Measurements from ENCODE around the gene AMBRA1. TPM values are rescaled to one million over a fixed set of nuclear protein-coding genes. Genes with fewer than 3 reads are reported as not detected.
A peak's percentile ranks its signal among the peaks of the same experiment; 100 is the strongest.

Gene AMBRA1
- total RNA-seq, 1 donor from 2014 or later = 36.9 TPM

- H3K4me1 Mint-ChIP-seq (ENCODE audit: unreplicated experiment) = peaks cover 56% of the 10 kb centered on the region
- TF ChIP-seq CTCF (IDR thresholded peaks at IDR 0.05; ENCODE audit: unreplicated experiment) = no peak
- peak overlapping the region; percentile 91 for H3K4me3 Mint-ChIP-seq (ENCODE audit: unreplicated experiment)
- H3K36me3 Mint-ChIP-seq (ENCODE audit: low read depth, unreplicated experiment) = peaks cover 7% of the 10 kb centered on the region
- H3K27me3 Mint-ChIP-seq (ENCODE audit: unreplicated experiment) = peaks cover 22% of the 10 kb centered on the region
- H3K27ac Mint-ChIP-seq (ENCODE audit: unreplicated experiment) = peak overlapping the region; percentile 53
- no peak for DNase-seq (ENCODE audit: low spot score)
- no peaks in the 10 kb centered on the region for H3K9me3 Mint-ChIP-seq (ENCODE audit: unreplicated experiment)
These were observed 245.0 kb downstream of the AMBRA1 start for GRCh38 chr11:46348566-46349401.

- Mint-ChIP-seq H3K9me3 (ENCODE audit: unreplicated experiment) (no peaks in the 10 kb centered on the region), H3K27ac (ENCODE audit: unreplicated experiment) (peak overlapping the region; percentile 30), H3K4me1 (ENCODE audit: unreplicated experiment) (peaks cover 62% of the 10 kb centered on the region), H3K27me3 (ENCODE audit: unreplicated experiment) (peaks cover 22% of the 10 kb centered on the region), H3K36me3 (ENCODE audit: low read depth, unreplicated experiment) (peaks cover 7% of the 10 kb centered on the region), H3K4me3 (ENCODE audit: unreplicated experiment) (peak overlapping the region; percentile 91)
- no peak for DNase-seq (ENCODE audit: low spot score)
- no peak for TF ChIP-seq CTCF (IDR thresholded peaks at IDR 0.05; ENCODE audit: unreplicated experiment)
These were observed 246.0 kb downstream of the AMBRA1 start for GRCh38 chr11:46347637-46348311.

GRCh38 chr11:46346886-46347636 lies 246.8 kb downstream of the AMBRA1 start, which contains the start of gene DGKZ:
Gene DGKZ, plus strand, starts transcription at chr11:46347463. Its CDS starts 197 bp downstream, at chr11:46347660.
- H3K4me3 Mint-ChIP-seq (ENCODE audit: unreplicated experiment) = peak within 1 kb of the TSS; percentile 94
- DNase-seq (ENCODE audit: low spot score) = peak; percentile 98
- TF ChIP-seq CTCF (IDR thresholded peaks at IDR 0.05; ENCODE audit: unreplicated experiment) = peak; percentile 87
- H3K27me3 Mint-ChIP-seq (ENCODE audit: unreplicated experiment) = peaks cover 22% of the 10 kb centered on the region
- H3K4me1 Mint-ChIP-seq (ENCODE audit: unreplicated experiment) = peaks cover 68% of the 10 kb centered on the region
- peak within 1 kb of the TSS; percentile 83 for H3K27ac Mint-ChIP-seq (ENCODE audit: unreplicated experiment)
- H3K9me3 Mint-ChIP-seq (ENCODE audit: unreplicated experiment) = no peaks in the 10 kb centered on the region
- H3K36me3 Mint-ChIP-seq (ENCODE audit: low read depth, unreplicated experiment) = peaks cover 7% of the 10 kb centered on the region

Small RNA genes within 50 kb of the gene (microRNA-seq; reads per million reads assigned to microRNA genes)
- gene MIR3160-1 (ENCODE audit: unreplicated experiment) (not detected), gene MIR3160-2 (ENCODE audit: unreplicated experiment) (not detected), gene MIR4688 (ENCODE audit: unreplicated experiment) (1.0 reads per million, percentile 13 among the genes with 10 or more reads in this experiment)

Other genes with a start within 250 kb of the AMBRA1 start
- gene DGKZ, start 246.6 kb downstream of the AMBRA1 start, total RNA-seq (ENCODE audit: unreplicated experiment) = 127 TPM
- gene MDK, start 212.4 kb downstream of the AMBRA1 start, total RNA-seq (ENCODE audit: unreplicated experiment) = 553 TPM
- not detected for gene CHRM4, start 202.2 kb downstream of the AMBRA1 start, total RNA-seq (ENCODE audit: unreplicated experiment)
- gene HARBI1, start 23.2 kb upstream of the AMBRA1 start, total RNA-seq (ENCODE audit: unreplicated experiment) = 6.1 TPM
- 85.6 TPM for gene ATG13, start 23.5 kb upstream of the AMBRA1 start, total RNA-seq (ENCODE audit: unreplicated experiment)
- gene ARHGAP1, start 106.6 kb upstream of the AMBRA1 start, total RNA-seq (ENCODE audit: unreplicated experiment) = 69.5 TPM
- 23.2 TPM for gene ZNF408, start 107.0 kb upstream of the AMBRA1 start, total RNA-seq (ENCODE audit: unreplicated experiment)
- 4.4 TPM for gene F2, start 125.2 kb upstream of the AMBRA1 start, total RNA-seq (ENCODE audit: unreplicated experiment)